Stimulated activated CD4-positive, alpha-beta T cell treated with anti-CD3 and anti-CD28 coated beads, Interleukin-1b, Interleukin-23, amount 100 ng/mL, for 1 hour (primary cell): ENCODE data around the gene WT1.
"Not testable (repeated sequence)": the region's sequence is repeated elsewhere in the genome, so short reads cannot be mapped to it uniquely, and the experiment has no call there.

Experiments used
- DNase-seq, 2 donors: peaks; one replicate each; pipeline ENCODE4 v3.0.0-alpha.2; 2020; ENCODE audit warnings: low read depth in 2 of 2

WT1 gene

GRCh38 chr11:32387411-32387810, 47.9 kb downstream of the WT1 start:
- no peak for DNase-seq

DNA sequence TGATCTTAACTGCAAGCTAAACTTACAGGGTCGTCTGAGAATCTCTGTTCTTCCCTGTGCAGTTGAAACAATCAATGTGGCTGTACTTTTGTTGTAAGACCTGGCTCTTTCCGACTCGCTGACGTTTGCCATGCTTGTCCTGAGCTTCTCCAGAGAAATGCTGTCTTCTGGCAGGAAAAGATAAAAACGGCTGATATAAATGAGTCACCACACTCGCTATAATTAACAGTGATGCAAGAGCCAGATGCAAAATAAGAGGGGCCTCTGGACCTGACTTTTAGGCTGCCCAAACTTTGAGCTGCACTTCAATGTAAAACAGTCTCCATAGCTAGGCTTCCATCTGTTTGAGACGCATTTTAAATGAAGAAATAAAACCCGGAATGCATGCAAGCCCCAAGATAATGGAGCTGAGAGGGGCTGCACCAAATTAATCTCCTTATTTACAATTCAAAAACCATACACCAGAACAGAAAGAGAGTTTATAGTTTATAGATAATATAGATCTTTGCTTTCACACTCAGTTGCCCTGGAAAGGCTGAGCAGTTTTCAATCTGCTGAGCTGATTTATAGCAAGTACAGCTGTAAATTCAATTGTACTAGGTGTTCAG, 48.5 kb downstream of the WT1 start:
- no peak for DNase-seq

GRCh38 chr11:32385998-32386397, 49.3 kb downstream of the WT1 start:
- no peak for DNase-seq

GRCh38 chr11:32382339-32383049, 52.8 kb downstream of the WT1 start:
- no peak for DNase-seq

DNA sequence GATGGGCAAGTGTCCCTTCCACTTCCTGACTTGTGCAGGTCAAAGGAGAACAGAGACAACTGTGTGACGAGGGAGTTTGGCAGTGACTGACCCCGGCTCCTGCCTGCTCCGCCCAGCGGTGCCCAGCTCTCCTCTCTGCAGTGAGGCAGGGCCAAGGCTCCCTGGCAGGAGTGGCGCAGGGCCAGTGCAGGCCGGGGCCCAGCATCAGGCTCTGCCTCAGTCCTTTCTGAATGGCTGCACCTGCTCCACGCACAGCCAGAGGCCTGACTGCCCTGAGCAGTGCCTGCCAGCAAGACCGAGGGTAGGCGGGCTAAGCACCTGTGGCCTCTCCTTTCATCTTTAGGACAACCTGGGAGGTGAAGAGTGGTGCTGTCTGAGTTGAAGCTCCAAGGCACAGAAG, 54.2 kb downstream of the WT1 start:
- no peak for DNase-seq

- DNase-seq: no peak
These were observed 55.6 kb downstream of the WT1 start for GRCh38 chr11:32379719-32380118.

- DNase-seq: no peak
These were observed 59.5 kb downstream of the WT1 start for GRCh38 chr11:32375826-32376225.

DNA sequence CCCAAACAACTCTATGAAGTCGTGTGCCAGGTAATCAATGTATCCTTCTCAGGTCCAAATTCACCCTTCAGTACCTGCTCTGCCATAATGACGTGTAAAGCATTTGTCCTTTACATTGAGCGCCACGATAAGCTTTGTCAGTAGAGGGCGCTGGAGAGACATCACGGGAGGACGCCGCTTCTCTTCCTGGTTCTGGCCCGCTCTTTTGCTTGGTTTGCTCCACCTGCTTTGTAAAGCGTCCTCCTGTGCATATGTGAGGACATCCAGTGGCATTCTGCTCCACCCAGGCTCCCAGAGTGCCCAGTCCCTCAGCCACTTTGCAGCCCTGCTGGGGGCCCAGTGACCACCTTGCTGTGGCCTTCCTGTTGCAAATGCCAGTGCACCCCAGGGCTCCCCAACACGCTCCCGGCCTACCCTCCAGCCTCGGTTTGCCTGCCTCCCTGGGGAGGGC, 61.1 kb downstream of the WT1 start:
- DNase-seq: no peak

DNA sequence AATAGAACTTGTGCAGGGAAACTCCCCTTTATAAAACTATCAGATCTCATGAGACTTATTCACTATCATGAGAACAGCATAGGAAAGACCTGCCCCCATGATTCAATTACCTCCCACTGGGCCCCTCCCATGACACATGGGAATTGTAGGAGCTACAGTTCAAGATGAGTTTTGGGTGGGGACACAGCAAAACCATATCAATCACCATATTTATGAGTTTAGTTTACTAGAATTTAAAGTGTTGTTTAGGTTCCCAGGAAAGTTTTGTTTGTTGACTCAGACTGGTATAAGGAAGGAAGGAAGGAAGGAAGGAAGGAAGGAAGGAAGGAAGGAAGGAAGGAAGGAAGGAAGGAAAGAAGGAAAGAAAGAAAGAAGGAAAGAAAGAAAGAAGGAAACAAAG, 65.4 kb downstream of the WT1 start:
- not testable (repeated sequence) for DNase-seq

DNA sequence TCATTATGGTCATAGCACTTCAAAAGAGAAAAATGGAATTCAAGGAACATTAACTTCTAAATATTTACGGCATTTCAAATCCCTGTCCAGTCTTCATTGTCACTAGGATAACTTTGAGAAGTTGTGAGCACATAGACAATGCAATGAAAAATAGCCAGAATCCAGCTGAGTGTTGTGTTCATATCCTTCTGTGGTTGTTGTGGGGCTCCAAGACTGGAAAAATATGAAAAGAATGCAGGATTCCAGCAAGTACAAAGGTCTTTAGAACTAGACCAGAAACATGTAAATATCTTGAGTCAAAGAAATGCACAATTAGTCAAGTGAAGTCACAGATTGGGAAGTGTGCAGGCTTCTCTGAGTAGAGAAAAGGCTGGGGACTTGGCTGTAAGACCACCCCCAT, 68.7 kb downstream of the WT1 start:
- DNase-seq: no peak

DNA sequence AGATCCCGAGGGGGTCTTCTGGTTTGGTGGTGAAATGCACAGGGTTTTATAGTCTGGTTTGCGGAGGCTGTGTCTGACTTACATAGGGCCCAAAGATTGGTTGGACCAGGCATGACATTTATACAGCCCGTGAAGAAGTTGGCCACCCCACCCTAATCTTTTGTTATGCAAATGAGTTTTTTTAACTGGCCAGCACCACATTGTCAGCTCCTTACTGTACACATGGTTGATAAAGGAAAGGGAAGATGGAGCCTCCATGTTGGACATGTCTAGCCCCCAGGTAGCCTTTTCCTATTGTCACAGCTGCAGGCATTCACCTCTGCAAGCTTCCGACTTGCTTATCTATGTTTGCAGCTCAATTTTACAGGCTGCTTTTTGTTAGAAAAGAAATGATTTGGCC, 70.1 kb downstream of the WT1 start:
- no peak for DNase-seq

DNA sequence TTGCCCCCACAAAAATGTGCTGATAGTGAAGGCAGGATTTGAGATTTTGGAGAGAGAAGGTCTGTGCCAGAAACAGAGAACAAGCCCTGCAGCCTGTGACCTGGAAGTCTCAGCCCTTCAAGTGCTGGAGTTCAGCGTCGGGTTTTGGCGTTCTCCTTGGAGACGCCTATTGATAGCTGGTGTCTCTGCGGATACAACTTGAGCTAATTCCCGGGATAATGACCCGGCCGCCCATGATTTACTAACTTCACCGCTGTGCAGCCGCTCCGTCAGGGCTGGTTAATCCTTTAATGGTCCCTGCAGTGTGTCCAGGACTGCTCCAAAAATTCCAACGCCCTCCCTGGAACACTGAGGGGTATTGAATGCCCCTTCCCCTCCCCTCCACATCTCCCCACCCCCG, 76.6 kb downstream of the WT1 start:
- no peak for DNase-seq

DNA sequence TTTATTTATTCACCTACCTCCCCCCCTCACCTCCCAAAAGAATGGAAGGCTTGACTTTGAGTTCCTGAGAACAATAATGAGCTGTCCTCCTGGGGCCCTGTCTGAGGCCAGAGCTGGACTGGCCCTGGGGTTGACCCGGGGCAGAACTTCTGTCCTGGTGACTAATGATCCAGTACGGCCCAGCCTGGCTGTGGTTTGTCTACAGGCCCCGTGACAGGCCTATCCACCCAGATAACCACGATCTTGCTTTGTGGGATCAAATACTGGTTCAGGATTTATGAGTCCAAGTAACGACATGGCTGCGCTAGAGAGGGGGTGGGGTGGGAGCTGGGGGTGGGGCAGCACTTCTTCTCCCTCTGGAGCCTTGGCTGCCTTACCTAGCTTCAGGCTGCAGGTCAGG, 81.5 kb downstream of the WT1 start:
- no peak for DNase-seq

DNA sequence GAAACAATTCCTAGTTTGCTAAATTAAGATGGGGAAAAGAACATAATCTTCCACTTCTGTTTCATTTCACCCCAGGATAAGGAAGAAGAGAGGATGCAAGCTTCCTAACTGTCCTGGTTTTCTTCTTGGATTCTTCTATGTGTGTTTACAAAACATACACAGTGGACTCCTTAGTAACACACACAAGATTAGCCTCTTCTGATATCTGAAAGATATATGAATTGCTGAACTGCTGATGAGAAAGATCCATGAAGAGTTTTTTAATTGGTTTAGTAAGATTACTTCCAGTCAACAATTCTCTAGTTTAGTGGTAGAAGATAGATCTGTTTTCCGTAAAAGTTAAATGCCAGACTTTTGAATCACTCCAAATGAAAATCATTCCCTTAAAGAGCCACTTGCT, 86.8 kb downstream of the WT1 start:
- DNase-seq: no peak

DNA sequence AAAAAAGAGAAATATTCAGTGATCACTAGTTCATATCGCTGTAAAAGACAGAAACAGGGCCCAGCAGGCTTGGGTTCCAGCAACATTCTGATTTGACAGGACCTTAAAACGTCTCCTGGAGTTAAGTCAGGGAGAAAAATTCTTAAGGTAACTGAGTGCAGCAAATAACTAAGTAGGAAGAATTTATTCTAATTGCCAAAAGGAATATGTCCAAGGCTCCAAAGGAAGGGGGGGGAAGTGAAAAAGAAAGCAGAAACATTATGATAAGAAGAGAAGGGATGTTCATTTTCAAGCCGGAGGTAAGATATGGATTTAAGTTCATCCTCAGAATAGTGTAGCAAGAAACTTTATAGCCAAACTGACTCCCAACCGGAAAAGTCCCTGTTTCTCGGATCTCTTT, 90.4 kb downstream of the WT1 start:
- DNase-seq: no peak

DNA sequence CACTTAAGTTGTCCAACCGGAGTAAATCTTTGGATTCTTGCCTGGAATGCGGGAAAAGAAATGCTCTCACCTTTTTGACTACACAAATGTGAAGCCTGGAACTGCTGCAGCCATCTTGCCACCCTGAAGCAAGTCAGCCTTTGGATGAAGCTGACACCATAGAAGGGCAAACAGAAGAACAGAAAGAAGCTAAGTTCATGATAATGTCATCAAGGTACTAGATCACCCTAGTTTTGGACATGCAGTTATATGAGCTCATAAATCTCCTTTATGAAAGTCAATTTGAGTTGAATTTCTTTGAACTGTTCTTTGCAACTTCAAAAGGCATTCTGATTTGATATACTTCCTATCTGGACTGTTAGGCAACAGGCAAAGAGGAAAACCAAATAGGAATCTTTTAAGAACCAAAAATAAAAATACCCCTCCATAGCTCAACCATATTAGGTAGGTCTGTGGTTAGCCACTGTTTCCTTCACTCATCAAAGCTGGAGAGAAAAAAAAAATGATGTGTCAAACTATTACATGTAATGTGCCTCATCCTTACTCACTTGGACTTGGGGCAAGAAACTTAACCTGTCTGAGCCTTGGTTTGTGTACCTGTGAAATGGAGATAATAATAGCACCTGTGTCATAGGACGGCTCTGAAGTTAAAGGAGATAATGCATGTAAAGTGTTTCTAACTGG, 91.9 kb downstream of the WT1 start:
- no peak for DNase-seq

DNA sequence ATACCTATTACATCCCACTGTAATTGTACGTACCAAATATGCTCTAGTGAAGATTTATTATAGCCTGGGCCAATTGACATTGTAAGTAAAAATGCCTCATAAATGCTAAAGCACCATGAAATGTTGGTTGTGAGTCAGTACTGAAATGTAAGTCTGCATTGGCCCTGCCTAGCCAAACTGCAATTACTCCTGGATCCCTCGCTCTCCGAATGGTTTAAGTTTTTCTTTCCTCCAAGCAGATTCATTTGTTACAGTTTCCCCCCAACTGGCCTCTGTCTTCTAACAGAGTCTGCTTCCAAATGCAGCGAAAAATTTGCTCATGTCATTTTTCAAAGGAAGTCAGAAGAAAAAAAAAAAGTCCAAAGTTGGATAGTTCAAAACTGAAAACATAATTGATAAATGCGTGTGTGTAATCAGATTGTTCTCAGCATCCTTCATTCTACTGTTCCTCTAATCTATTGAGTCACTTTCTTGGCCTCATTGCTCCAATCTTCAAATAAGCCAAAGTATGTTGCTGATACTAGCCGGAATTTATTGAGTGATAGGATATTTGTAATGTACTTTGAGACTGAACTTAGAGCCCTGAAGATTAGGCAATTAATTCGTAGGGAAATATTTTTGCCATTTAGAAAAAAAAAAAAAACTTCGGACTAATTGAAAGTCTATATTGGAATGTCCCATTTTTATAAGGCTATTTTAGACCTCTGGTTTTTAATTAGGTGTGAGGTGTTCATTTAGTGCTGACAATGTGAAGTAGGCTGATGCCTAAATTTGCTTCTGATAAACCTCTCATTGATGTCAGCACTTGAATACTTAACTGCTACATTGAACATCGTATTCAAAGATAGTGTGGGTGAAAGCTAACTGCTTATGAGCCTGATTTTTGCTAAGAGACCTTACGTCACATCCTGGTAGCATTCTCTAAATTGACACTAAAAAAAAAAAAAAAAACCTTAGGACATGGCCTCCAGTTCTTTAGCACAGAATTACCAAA, 93.4 kb downstream of the WT1 start:
- no peak for DNase-seq

DNA sequence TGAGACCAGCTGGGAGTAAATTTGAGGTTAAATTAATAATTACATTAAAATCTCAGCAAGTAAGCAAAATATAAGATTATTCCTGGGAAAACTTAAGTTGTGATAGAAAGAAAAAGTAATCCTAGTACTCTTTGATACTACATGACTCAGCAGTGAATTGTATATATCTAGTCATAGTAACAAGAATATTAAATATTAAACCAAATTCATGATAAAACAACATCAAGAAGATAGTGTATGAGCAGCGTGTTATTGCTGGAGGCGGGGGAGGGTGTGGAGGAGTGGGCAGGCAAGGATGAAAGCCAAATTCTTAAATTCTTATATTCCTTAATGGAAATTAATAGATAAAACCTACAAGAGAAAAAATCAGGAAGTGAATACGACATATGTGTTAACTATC, 95.2 kb downstream of the WT1 start:
- no peak for DNase-seq
